Gastrocnemius medialis (tissue), 4 donors: Measurements from ENCODE around the gene CFAP97D2.
A peak's percentile ranks its signal among the peaks of the same experiment; 100 is the strongest.

Source experiments
- CTCF ChIP-seq, 5 experiments: fragments of 450-650 bp in 3 of 5; fragments of 200-600 bp in 2 of 5; sonication (generic) in 2 of 5; IDR thresholded peaks in 4 of 5; conservative IDR thresholded peaks in 1 of 5; 1 replicate in 4 of 5; 2 replicates in 1 of 5; pipeline ENCODE4 v1.5.1; 2016 to 2019; ENCODE audit warnings: antibody characterized with exemption in 5 of 5, mild to moderate bottlenecking in 3 of 5, moderate library complexity in 3 of 5
- POLR2A ChIP-seq, 2 donors: fragments of 450-650 bp; IDR thresholded peaks; one replicate each; pipeline ENCODE4 v1.6.1; 2017; ENCODE audit warnings: antibody characterized with exemption in 2 of 2, mild to moderate bottlenecking in 2 of 2, moderate library complexity in 2 of 2

GRCh38 chr13:114151565-114152284, 27.3 kb upstream of the CFAP97D2 start:
- TF ChIP-seq CTCF (IDR thresholded peaks at IDR 0.05 in 4 of 5, conservative IDR thresholded peaks at IDR 0.05 in 1 of 5), result peak in 2 of 5 experiments; percentile 19 to 33
- no peak for TF ChIP-seq POLR2A (IDR thresholded peaks at IDR 0.05)
